ENCODE measurements around the gene CIBAR2.

DNA sequence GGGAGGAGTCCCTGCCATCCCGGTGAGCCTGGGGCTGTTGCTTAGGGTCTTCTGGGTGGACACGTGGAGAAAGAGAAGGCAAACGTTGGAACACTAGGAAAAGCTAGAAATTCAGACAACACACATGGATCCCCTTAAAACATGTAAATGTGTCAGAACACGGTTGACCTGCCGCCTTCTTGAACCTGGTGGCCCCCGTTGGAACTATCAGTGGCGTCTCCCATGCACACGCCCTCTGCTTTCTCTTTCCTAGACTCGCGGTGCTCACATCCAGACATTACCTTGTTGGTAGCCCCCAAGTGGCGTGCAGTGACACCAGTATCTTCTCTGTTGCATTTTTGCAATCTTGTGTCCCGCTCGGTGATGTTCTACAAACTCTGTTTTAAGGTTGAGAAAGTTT is 18.6 kb downstream of the CIBAR2 start:
- TF ChIP-seq TAF1 (IDR thresholded peaks at IDR 0.05; ENCODE audit: borderline replicate concordance, insufficient read depth, low read length): no peak
- no peak for TF ChIP-seq POLR2AphosphoS5 (IDR thresholded peaks at IDR 0.05; ENCODE audit: low read depth, low read length)
- TF ChIP-seq, protein P1, sequence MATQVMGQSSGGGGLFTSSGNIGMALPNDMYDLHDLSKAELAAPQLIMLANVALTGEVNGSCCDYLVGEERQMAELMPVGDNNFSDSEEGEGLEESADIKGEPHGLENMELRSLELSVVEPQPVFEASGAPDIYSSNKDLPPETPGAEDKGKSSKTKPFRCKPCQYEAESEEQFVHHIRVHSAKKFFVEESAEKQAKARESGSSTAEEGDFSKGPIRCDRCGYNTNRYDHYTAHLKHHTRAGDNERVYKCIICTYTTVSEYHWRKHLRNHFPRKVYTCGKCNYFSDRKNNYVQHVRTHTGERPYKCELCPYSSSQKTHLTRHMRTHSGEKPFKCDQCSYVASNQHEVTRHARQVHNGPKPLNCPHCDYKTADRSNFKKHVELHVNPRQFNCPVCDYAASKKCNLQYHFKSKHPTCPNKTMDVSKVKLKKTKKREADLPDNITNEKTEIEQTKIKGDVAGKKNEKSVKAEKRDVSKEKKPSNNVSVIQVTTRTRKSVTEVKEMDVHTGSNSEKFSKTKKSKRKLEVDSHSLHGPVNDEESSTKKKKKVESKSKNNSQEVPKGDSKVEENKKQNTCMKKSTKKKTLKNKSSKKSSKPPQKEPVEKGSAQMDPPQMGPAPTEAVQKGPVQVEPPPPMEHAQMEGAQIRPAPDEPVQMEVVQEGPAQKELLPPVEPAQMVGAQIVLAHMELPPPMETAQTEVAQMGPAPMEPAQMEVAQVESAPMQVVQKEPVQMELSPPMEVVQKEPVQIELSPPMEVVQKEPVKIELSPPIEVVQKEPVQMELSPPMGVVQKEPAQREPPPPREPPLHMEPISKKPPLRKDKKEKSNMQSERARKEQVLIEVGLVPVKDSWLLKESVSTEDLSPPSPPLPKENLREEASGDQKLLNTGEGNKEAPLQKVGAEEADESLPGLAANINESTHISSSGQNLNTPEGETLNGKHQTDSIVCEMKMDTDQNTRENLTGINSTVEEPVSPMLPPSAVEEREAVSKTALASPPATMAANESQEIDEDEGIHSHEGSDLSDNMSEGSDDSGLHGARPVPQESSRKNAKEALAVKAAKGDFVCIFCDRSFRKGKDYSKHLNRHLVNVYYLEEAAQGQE (IDR thresholded peaks at IDR 0.05; ENCODE audit: insufficient read depth in 1 of 2, low read depth in 2 of 2, low read length in 2 of 2): no peak
- no peak for TF ChIP-seq SIN3A (IDR thresholded peaks at IDR 0.05; ENCODE audit: borderline replicate concordance, insufficient read depth, low read length)
